Left lung (tissue), 10 donors: ENCODE data around the gene PLEKHM1. TPM values are rescaled to one million over a fixed set of nuclear protein-coding genes. Genes with fewer than 3 reads are reported as not detected.
A peak's percentile ranks its signal among the peaks of the same experiment; 100 is the strongest.

Source experiments
- ATAC-seq: fragments of 200-7000 bp; cut with Tn5 transposase; one replicate; pipeline ENCODE4 v1.9.1; 2020; ENCODE audit warnings: moderate library complexity
- DNase-seq, 4 donors: peaks; one replicate each; pipeline ENCODE4 v3.0.0-alpha.2; 2013 to 2020
- H3K27ac ChIP-seq, 2 donors: fragments of 200-600 bp; sonication (generic) in 1 of 2; one replicate each; pipeline versions ENCODE4 v1.5.0 to v1.8.0; 2020 to 2021
- H3K27me3 ChIP-seq, 2 donors: fragments of 200-600 bp; sonication (generic) in 1 of 2; one replicate each; pipeline versions ENCODE4 v1.5.0 to v1.8.0; 2020 to 2021
- H3K36me3 ChIP-seq, 2 donors: fragments of 200-600 bp; sonication (generic) in 1 of 2; one replicate each; pipeline versions ENCODE4 v1.5.0 to v1.8.0; 2020 to 2021
- H3K4me1 ChIP-seq, 2 donors: fragments of 200-600 bp; one replicate each; pipeline ENCODE4 v1.8.0; 2021
- H3K4me3 ChIP-seq, 2 donors: fragments of 200-600 bp; sonication (generic) in 1 of 2; one replicate each; pipeline versions ENCODE4 v1.5.0 to v1.8.0; 2020 to 2021; ENCODE audit warnings: mild to moderate bottlenecking in 1 of 2
- H3K9me3 ChIP-seq, 2 donors: fragments of 200-600 bp; sonication (generic) in 1 of 2; one replicate each; pipeline versions ENCODE4 v1.5.0 to v1.8.0; 2020 to 2021
- intact Hi-C, 2 donors: fragments of 100-400 bp; cut with DNase I; formaldehyde crosslinking; loops; one replicate each; pipeline versions ENCODE4 v1.11.2 to v1.14.2; 2022
- polyA plus RNA-seq, 6 donors: library from polyadenylated mRNA; unstranded; fragments of 120-200 nt; gene quantifications; one replicate each; pipeline ENCODE4 v1.2.1, GENCODE V29; 2013; ENCODE audit not compliant: insufficient read length in 6 of 6
- total RNA-seq, 2 donors: library from RNA; stranded (reverse); fragmentation: NEBNext Ultra II Directional; extraction: Animal tissue kit (Norgen Biotek cat#: 25700); gene quantifications; one replicate each; pipeline ENCODE4 v1.2.1, GENCODE V29; 2021
- TF ChIP-seq, protein P1 (sequence below), 2 donors: fragments of 200-600 bp; sonication (generic) in 1 of 2; IDR thresholded peaks; one replicate each; pipeline versions ENCODE4 v1.5.0 to v1.8.0; 2021; ENCODE audit warnings: antibody characterized with exemption in 2 of 2
- donor health status: DM: no; HTN: yes; CAD: no.
- donor health status: DM: no; HTN: no; CAD: no.

Gene PLEKHM1
- total and polyA plus RNA-seq, 8 donors: 14.7 to 96.9 (median 18.0) TPM

GRCh38 chr17:45431531-45432404, 58.8 kb downstream of the PLEKHM1 start:
- Histone ChIP-seq H3K4me1 (peaks cover 30 to 63% of the 10 kb centered on the region in 2 donors), H3K9me3 (no peaks in the 10 kb centered on the region), H3K27me3 (peaks cover 0 to 28% of the 10 kb centered on the region in 2 donors), H3K27ac (peak overlapping the region; percentile 80 to 92), H3K4me3 (peak overlapping the region; percentile 56 to 79), H3K36me3 (peaks cover 0 to 35% of the 10 kb centered on the region in 2 donors)
- TF ChIP-seq, protein P1, sequence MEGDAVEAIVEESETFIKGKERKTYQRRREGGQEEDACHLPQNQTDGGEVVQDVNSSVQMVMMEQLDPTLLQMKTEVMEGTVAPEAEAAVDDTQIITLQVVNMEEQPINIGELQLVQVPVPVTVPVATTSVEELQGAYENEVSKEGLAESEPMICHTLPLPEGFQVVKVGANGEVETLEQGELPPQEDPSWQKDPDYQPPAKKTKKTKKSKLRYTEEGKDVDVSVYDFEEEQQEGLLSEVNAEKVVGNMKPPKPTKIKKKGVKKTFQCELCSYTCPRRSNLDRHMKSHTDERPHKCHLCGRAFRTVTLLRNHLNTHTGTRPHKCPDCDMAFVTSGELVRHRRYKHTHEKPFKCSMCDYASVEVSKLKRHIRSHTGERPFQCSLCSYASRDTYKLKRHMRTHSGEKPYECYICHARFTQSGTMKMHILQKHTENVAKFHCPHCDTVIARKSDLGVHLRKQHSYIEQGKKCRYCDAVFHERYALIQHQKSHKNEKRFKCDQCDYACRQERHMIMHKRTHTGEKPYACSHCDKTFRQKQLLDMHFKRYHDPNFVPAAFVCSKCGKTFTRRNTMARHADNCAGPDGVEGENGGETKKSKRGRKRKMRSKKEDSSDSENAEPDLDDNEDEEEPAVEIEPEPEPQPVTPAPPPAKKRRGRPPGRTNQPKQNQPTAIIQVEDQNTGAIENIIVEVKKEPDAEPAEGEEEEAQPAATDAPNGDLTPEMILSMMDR (IDR thresholded peaks at IDR 0.05): no peak
- DNase-seq: peak; percentile 62 to 98 (median 89)
- peak; percentile 87 for ATAC-seq
- intact Hi-C loops: no loop called here

DNA sequence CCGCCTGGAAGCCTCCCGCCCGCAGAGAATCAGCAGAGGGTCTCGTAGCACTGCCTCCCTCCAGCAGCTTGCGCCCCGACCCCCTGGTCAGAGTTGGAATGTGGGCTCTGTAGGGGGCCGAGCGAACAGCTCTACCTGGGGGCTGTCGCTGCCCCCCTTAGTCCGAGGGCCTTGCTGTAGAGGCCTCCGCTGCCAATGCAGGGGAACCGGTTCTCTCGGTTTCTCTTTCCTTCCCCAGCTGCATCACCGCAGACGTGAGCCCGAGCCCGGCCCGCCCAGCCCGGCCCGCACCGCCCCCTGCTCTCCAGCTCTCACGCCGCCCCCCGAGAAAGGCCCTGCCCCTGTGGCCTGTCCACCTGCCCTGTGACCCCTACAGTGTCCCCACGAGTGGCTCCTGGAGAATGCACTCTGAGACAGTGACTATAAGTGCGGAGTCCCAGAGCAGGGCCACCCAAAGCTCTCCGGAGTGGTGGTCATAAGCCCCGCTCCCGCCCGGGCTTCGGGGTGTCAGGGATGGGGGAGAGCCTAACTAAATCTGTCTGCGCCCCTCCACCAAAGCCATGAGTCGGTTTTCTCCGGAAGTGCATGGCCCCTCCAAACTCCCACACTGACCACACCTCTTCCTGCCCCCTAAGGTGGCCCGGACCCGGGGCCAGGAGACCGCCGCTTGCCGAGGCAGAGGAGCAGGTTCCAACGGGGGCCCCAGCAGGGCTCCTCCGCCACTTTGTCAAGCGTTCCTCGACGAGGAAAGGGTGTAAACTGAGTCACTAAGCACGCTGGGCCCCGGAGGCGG, 59.6 kb downstream of the PLEKHM1 start:
- peak; percentile 51 to 88 (median 80) for DNase-seq
- Histone ChIP-seq H3K4me1 (peaks cover 30 to 67% of the 10 kb centered on the region in 2 donors), H3K36me3 (peaks cover 0 to 26% of the 10 kb centered on the region in 2 donors), H3K27ac (peak overlapping the region; percentile 80 to 92), H3K4me3 (peak overlapping the region; percentile 56 to 79), H3K9me3 (no peaks in the 10 kb centered on the region), H3K27me3 (peaks cover 0 to 28% of the 10 kb centered on the region in 2 donors)
- TF ChIP-seq, protein P1 (IDR thresholded peaks at IDR 0.05): no peak
- intact Hi-C loops: no loop called here
- peak; percentile 64 for ATAC-seq

- Histone ChIP-seq H3K4me1 (peaks cover 30 to 75% of the 10 kb centered on the region in 2 donors), H3K4me3 (peak overlapping the region; percentile 56 to 79), H3K9me3 (no peaks in the 10 kb centered on the region), H3K36me3 (peaks cover 0 to 19% of the 10 kb centered on the region in 2 donors), H3K27me3 (peaks cover 0 to 28% of the 10 kb centered on the region in 2 donors), H3K27ac (peak overlapping the region; percentile 80 to 92)
- TF ChIP-seq, protein P1 (IDR thresholded peaks at IDR 0.05): no peak
- DNase-seq: peak in 1 of 4 donors; percentile 77
- no peak for ATAC-seq
- intact Hi-C loops: no loop called here
Measured at GRCh38 chr17:45430006-45430737, 60.3 kb downstream of the PLEKHM1 start.

GRCh38 chr17:45429339-45430005, 61.0 kb downstream of the PLEKHM1 start:
- intact Hi-C loops: no loop called here
- peaks cover 0 to 28% of the 10 kb centered on the region in 2 donors for H3K27me3 ChIP-seq
- TF ChIP-seq, protein P1 (IDR thresholded peaks at IDR 0.05): no peak
- peaks cover 30 to 77% of the 10 kb centered on the region in 2 donors for H3K4me1 ChIP-seq
- no peaks in the 10 kb centered on the region for H3K9me3 ChIP-seq
- H3K4me3 ChIP-seq: peak overlapping the region in 1 of 2 donors; percentile 30
- DNase-seq (peak in 1 of 4 donors; percentile 79), ATAC-seq (no peak)
- H3K27ac ChIP-seq: peak overlapping the region in 1 of 2 donors; percentile 87
- peaks cover 0 to 14% of the 10 kb centered on the region in 2 donors for H3K36me3 ChIP-seq
